Naive B cell (primary cell): ENCODE results near the gene CDC25B. TPM values are rescaled to one million over a fixed set of nuclear protein-coding genes. Genes with fewer than 3 reads are reported as not detected.
"Not testable (repeated sequence)": the region's sequence is repeated elsewhere in the genome, so short reads cannot be mapped to it uniquely, and the experiment has no call there.

Source experiments
- ATAC-seq, 2 donors: fragments of 150-1000 bp; cut with Tn5 transposase; 2 replicates each; pipeline ENCODE4 v1.10.0; 2021; ENCODE audit warnings: low read depth in 2 of 2, mild to moderate bottlenecking in 2 of 2, moderate library complexity in 2 of 2
- DNase-seq: peaks from one replicate; pipeline ENCODE4 v3.0.0; 2022
- H3K27ac Mint-ChIP-seq, 6 donors: one replicate each; pipeline ENCODE4 v1.8.0; 2020 to 2022; ENCODE audit warnings: mild to moderate bottlenecking in 6 of 6, mixed read lengths in 6 of 6, moderate library complexity in 5 of 6, inconsistent platforms in 2 of 6
- H3K27me3 Mint-ChIP-seq, 3 donors: one replicate each; pipeline ENCODE4 v1.8.0; 2021 to 2022; ENCODE audit warnings: mixed read lengths in 3 of 3, mild to moderate bottlenecking in 1 of 3
- H3K36me3 Mint-ChIP-seq, 2 donors: one replicate each; pipeline ENCODE4 v1.8.0; 2020 to 2022; ENCODE audit warnings: mixed read lengths in 2 of 2, inconsistent platforms in 1 of 2, mild to moderate bottlenecking in 1 of 2
- H3K4me1 Mint-ChIP-seq, 3 donors: one replicate each; pipeline ENCODE4 v1.8.0; 2020 to 2022; ENCODE audit warnings: mixed read lengths in 3 of 3, inconsistent platforms in 1 of 3, mild to moderate bottlenecking in 1 of 3, moderate library complexity in 1 of 3
- H3K4me3 Mint-ChIP-seq, 8 donors: one replicate each; pipeline ENCODE4 v1.8.0; 2020 to 2022; ENCODE audit warnings: mild to moderate bottlenecking in 8 of 8, mixed read lengths in 8 of 8, moderate library complexity in 8 of 8, inconsistent platforms in 2 of 8
- H3K9me3 Mint-ChIP-seq, 7 donors: one replicate each; pipeline ENCODE4 v1.8.0; 2020 to 2022; ENCODE audit warnings: mixed read lengths in 7 of 7, mild to moderate bottlenecking in 5 of 7, inconsistent platforms in 2 of 7, moderate library complexity in 1 of 7
- polyA plus RNA-seq, 6 donors: library from polyadenylated mRNA; unstranded; fragments of 300-500 nt; fragmentation: Illumina TruSeq; gene quantifications; one replicate each; pipeline ENCODE4 v1.2.3, GENCODE V29; 2021; ENCODE audit warnings: low read depth in 6 of 6

The CDC25B gene
- polyA plus RNA-seq, 6 donors from 2014 or later: 13.0 to 22.1 (median 19.5) TPM

- ATAC-seq (peak; percentile 82 to 84), DNase-seq (peak; percentile 95)
- H3K27me3 Mint-ChIP-seq: peaks cover 0 to 7% (median 0%) of the 10 kb centered on the region in 3 donors
- H3K27ac Mint-ChIP-seq: peak within 1 kb of the TSS; percentile 96 to 99 (median 99)
- peaks cover 8 to 30% (median 22%) of the 10 kb centered on the region in 3 donors for H3K4me1 Mint-ChIP-seq
- peak within 1 kb of the TSS; percentile 86 to 96 (median 96) for H3K4me3 Mint-ChIP-seq
- H3K9me3 Mint-ChIP-seq: no peaks in the 10 kb centered on the region
- no peaks in the 10 kb centered on the region for H3K36me3 Mint-ChIP-seq
Observed at GRCh38 chr20:3820048-3820900, 24.2 kb downstream of the CDC25B start, which contains the start of gene AP5S1. AP5S1 (plus strand) TSS chr20:3820547; CDS start chr20:3822118, 1,571 bp downstream.

- Mint-ChIP-seq H3K9me3 (no peaks in the 10 kb centered on the region), H3K4me3 (peak overlapping the region; percentile 86 to 96 (median 96)), H3K4me1 (peaks cover 8 to 32% (median 22%) of the 10 kb centered on the region in 3 donors), H3K27me3 (peaks cover 0 to 6% (median 0%) of the 10 kb centered on the region in 3 donors), H3K36me3 (no peaks in the 10 kb centered on the region), H3K27ac (peak overlapping the region; percentile 96 to 99 (median 99))
- ATAC-seq (peak in 1 of 2 donors; percentile 14), DNase-seq (no peak)
Observed at GRCh38 chr20:3820901-3821727, 25.0 kb downstream of the CDC25B start.

DNA sequence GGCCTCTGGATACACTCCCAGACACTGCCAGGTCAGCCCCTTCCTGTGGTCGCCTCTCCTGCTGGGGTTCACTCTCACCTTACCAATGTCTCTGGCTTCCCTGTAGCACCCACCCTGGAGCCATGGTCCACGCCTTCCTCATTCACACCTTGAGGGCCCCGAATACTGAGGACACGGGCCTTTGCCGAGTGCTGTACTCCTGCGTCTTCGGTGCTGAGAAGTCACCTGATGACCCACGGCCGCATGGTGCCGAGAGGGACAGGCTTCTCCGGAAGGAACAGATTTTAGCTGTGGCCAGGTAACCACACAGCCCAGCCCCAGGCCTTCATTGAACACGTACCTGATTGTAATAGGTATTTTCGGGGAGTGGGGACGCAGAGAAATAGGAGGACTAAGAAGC is 25.9 kb downstream of the CDC25B start:
- no peak for ATAC-seq

DNA sequence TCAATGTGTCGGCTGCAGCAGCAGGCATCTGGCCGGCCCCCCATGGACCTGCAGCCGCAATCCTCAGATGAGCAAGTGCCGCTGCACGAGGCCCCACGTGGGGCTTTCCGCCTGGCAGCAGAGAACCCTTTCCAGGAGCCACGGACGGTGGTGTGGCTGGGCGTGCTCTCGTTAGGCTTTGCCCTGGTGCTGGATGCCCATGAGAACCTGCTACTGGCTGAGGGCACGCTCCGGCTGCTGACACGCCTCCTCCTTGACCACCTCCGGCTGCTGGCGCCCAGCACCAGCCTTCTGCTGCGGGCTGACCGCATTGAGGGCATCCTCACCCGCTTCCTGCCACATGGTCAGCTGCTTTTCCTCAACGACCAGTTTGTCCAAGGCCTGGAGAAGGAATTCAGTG is 27.8 kb downstream of the CDC25B start:
- H3K27me3 Mint-ChIP-seq: no peaks in the 10 kb centered on the region
- H3K4me3 Mint-ChIP-seq: no peak overlapping the region
- DNase-seq: no peak
- H3K9me3 Mint-ChIP-seq: no peaks in the 10 kb centered on the region
- H3K4me1 Mint-ChIP-seq: peaks cover 16 to 35% (median 27%) of the 10 kb centered on the region in 3 donors
- H3K27ac Mint-ChIP-seq: no peak overlapping the region
- H3K36me3 Mint-ChIP-seq: no peaks in the 10 kb centered on the region
- ATAC-seq: no peak

More for the DNA sequence above, 25.9 kb downstream of the CDC25B start:
- H3K4me1 Mint-ChIP-seq: peaks cover 16 to 41% (median 29%) of the 10 kb centered on the region in 3 donors
- H3K36me3 Mint-ChIP-seq: no peaks in the 10 kb centered on the region
- peak overlapping the region in 5 of 6 donors; percentile 67 to 99 (median 79) for H3K27ac Mint-ChIP-seq
- H3K4me3 Mint-ChIP-seq: peak overlapping the region; percentile 76 to 96 (median 95)
- no peaks in the 10 kb centered on the region for H3K27me3 Mint-ChIP-seq
- DNase-seq: no peak
- H3K9me3 Mint-ChIP-seq: no peaks in the 10 kb centered on the region

DNA sequence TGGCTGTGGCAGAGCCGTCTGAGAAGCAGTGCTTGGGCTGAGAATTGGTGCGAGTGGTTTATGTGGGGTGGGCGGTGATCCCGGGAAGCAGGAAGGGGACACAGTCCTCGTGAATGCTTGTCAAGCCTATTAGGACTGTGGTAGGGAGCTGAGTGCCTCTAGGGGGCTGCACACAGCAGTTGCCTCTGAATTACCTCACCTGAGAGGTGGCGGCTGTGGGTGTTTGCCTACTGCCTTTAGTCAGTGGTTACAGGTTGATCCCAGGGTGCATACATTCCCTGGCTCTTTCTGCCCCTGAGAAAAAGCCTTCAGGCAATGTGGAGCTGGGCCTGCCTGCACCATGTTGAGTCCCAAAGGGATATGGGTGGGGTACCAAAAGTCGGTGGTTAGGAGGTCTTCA is 29.4 kb downstream of the CDC25B start:
- H3K4me3 Mint-ChIP-seq: peak overlapping the region in 2 of 8 donors; percentile 41 to 45
- ATAC-seq: no peak
- peaks cover 16 to 25% (median 17%) of the 10 kb centered on the region in 3 donors for H3K4me1 Mint-ChIP-seq
- peak overlapping the region in 2 of 6 donors; percentile 39 to 45 for H3K27ac Mint-ChIP-seq
- H3K27me3 Mint-ChIP-seq: no peaks in the 10 kb centered on the region
- no peaks in the 10 kb centered on the region for H3K9me3 Mint-ChIP-seq
- DNase-seq: no peak
- no peaks in the 10 kb centered on the region for H3K36me3 Mint-ChIP-seq

DNA sequence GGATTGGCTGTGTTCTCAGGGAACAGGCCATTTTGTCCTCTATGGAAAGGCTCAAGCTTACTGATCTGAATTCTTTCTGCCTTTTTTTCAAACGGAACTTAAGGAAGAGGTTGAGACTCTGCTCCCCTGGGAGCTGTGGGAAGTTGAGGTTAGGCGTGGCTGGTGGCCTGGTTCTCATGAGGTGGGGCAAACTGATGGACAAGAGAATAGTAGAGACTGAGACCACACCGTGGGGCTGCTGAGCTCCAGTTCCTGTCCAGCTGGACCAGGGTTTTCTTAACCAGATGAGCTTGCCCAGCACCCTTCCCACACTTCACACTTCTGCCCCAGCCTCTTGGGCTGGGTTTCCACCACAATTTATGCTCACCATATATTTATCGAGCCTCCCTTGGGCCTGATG is 30.3 kb downstream of the CDC25B start:
- H3K9me3 Mint-ChIP-seq: no peaks in the 10 kb centered on the region
- H3K27me3 Mint-ChIP-seq: no peaks in the 10 kb centered on the region
- peak overlapping the region in 2 of 6 donors; percentile 36 to 67 for H3K27ac Mint-ChIP-seq
- DNase-seq (no peak), ATAC-seq (no peak)
- no peaks in the 10 kb centered on the region for H3K36me3 Mint-ChIP-seq
- peaks cover 12 to 17% (median 13%) of the 10 kb centered on the region in 3 donors for H3K4me1 Mint-ChIP-seq
- H3K4me3 Mint-ChIP-seq: peak overlapping the region in 2 of 8 donors; percentile 5 to 41

- H3K4me1 Mint-ChIP-seq: peaks cover 7 to 11% (median 7%) of the 10 kb centered on the region in 3 donors
- H3K36me3 Mint-ChIP-seq: no peaks in the 10 kb centered on the region
- H3K27me3 Mint-ChIP-seq: no peaks in the 10 kb centered on the region
- no peak overlapping the region for H3K4me3 Mint-ChIP-seq
- H3K9me3 Mint-ChIP-seq: no peaks in the 10 kb centered on the region
- H3K27ac Mint-ChIP-seq: no peak overlapping the region
- ATAC-seq (no peak), DNase-seq (no peak)
Observed at GRCh38 chr20:3828798-3829197, 32.7 kb downstream of the CDC25B start.

DNA sequence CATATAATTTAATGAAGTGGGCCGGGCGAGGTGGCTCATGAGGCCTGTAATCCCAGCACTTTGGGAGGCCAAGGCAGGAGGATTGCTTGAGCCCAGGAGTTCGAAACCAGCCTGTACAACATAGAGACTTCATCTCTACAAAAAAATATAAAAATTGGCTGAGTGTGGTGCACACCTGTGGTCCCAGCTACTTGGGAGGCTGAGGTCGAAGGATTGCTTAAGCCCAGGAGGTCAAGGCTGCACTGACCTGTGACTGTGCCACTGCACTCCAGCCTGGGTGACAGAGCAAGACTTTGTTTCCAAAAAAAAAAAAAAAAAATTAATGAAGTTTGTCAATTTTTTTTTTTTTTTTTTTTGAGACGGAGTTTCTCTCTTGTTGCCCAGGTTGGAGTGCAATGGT is 33.8 kb downstream of the CDC25B start:
- DNase-seq, H3K9me3 Mint-ChIP-seq, H3K27me3 Mint-ChIP-seq, H3K27ac Mint-ChIP-seq, ATAC-seq, H3K4me3 Mint-ChIP-seq, H3K36me3 Mint-ChIP-seq: not testable (repeated sequence)
- H3K4me1 Mint-ChIP-seq: peaks cover 7 to 11% (median 7%) of the 10 kb centered on the region in 3 donors

DNA sequence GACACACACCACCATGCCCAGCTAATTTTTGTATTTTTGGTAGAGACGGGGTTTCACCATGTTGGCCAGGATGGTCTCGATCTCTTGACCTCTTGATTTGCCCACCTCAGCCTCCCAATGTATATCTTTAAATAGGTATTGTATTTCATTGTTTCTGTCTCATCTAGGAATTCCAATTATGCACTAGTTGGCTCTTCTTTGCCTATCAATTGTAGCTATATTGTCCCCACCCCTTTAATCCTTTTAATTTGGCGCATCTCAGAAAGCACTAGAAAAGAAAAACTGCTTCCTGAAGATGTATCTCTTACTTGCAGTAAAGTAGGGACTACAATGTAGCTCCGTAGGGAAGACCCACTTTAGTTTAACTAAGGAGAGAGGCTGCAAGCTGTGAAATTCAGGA is 40.0 kb downstream of the CDC25B start:
- ATAC-seq: no peak
- no peak overlapping the region for H3K27ac Mint-ChIP-seq

GRCh38 chr20:3839328-3839727 is 43.2 kb downstream of the CDC25B start:
- no peak for ATAC-seq
- no peak for DNase-seq
- no peaks in the 10 kb centered on the region for H3K9me3 Mint-ChIP-seq
- no peaks in the 10 kb centered on the region for H3K36me3 Mint-ChIP-seq
- no peak overlapping the region for H3K27ac Mint-ChIP-seq
- peaks cover 0 to 4% (median 2%) of the 10 kb centered on the region in 3 donors for H3K4me1 Mint-ChIP-seq
- H3K27me3 Mint-ChIP-seq: no peaks in the 10 kb centered on the region
- no peak overlapping the region for H3K4me3 Mint-ChIP-seq

More for the DNA sequence above, 40.0 kb downstream of the CDC25B start:
- Mint-ChIP-seq H3K27me3 (no peaks in the 10 kb centered on the region), H3K4me1 (peaks cover 0 to 4% (median 2%) of the 10 kb centered on the region in 3 donors), H3K9me3 (no peaks in the 10 kb centered on the region), H3K4me3 (no peak overlapping the region), H3K36me3 (no peaks in the 10 kb centered on the region)
- no peak for DNase-seq

GRCh38 chr20:3840201-3840600 is 44.1 kb downstream of the CDC25B start:
- not testable (repeated sequence) for H3K4me1 Mint-ChIP-seq, ATAC-seq, DNase-seq, H3K27ac Mint-ChIP-seq, H3K27me3 Mint-ChIP-seq, H3K9me3 Mint-ChIP-seq, H3K36me3 Mint-ChIP-seq, H3K4me3 Mint-ChIP-seq

GRCh38 chr20:3842348-3842930 is 46.3 kb downstream of the CDC25B start:
- no peak for DNase-seq

GRCh38 chr20:3843490-3843889 is 47.4 kb downstream of the CDC25B start:
- no peaks in the 10 kb centered on the region for H3K9me3 Mint-ChIP-seq
- H3K4me3 Mint-ChIP-seq: no peak overlapping the region
- H3K27ac Mint-ChIP-seq: no peak overlapping the region
- H3K4me1 Mint-ChIP-seq: peaks cover 10 to 27% (median 10%) of the 10 kb centered on the region in 3 donors
- H3K27me3 Mint-ChIP-seq: no peaks in the 10 kb centered on the region
- no peak for ATAC-seq
- no peaks in the 10 kb centered on the region for H3K36me3 Mint-ChIP-seq
- no peak for DNase-seq

More at GRCh38 chr20:3842348-3842930, 46.3 kb downstream of the CDC25B start:
- no peak for ATAC-seq
- no peaks in the 10 kb centered on the region for H3K27me3 Mint-ChIP-seq
- no peaks in the 10 kb centered on the region for H3K9me3 Mint-ChIP-seq
- no peaks in the 10 kb centered on the region for H3K36me3 Mint-ChIP-seq
- H3K4me3 Mint-ChIP-seq: peak overlapping the region in 3 of 8 donors; percentile 2 to 54 (median 5)
- peaks cover 2 to 17% (median 7%) of the 10 kb centered on the region in 3 donors for H3K4me1 Mint-ChIP-seq
- H3K27ac Mint-ChIP-seq: no peak overlapping the region
